ENCODE data around the gene GATA5. TPM values are rescaled to one million over a fixed set of nuclear protein-coding genes. Genes with fewer than 3 reads are reported as not detected.

Gene GATA5, protein sequence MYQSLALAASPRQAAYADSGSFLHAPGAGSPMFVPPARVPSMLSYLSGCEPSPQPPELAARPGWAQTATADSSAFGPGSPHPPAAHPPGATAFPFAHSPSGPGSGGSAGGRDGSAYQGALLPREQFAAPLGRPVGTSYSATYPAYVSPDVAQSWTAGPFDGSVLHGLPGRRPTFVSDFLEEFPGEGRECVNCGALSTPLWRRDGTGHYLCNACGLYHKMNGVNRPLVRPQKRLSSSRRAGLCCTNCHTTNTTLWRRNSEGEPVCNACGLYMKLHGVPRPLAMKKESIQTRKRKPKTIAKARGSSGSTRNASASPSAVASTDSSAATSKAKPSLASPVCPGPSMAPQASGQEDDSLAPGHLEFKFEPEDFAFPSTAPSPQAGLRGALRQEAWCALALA
- total RNA-seq: not detected in 3 replicates
- long read RNA-seq: 0 reads

DNA sequence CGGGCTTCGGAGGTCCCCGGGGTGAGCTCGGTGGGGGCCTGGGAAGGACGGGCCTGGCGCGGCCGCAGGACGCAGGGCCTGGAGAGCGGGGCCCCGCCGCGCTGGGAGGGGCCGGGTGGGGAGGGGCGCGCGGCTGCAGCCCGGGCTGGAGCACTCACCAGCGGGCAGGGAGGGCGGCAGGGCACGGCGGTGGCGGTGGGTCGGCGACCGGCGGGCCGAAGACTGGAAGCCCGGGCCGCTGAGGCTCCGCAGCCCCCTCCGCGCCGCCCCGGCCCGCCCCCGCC is at the start of gene GATA5:
Gene GATA5 (minus strand): TSS at position 224 of the 284 bp plus-strand sequence. CDS start 474 bp downstream, outside the sequence.
- Mint-ChIP-seq H3K36me3 (ENCODE audit: low read depth) (no peaks in the 10 kb centered on the region), H3K9me3 (ENCODE audit: low read depth) (no peaks in the 10 kb centered on the region), H3K27me3 (ENCODE audit: low read depth) (peaks cover 37% of the 10 kb centered on the region), H3K4me1 (ENCODE audit: low read depth) (no peaks in the 10 kb centered on the region), H3K27ac (ENCODE audit: unreplicated experiment) (no peak within 1 kb of the TSS), H3K4me3 (ENCODE audit: unreplicated experiment) (no peak within 1 kb of the TSS)
- DNase-seq (ENCODE audit: low spot score): no peak
- TF ChIP-seq, protein P1, sequence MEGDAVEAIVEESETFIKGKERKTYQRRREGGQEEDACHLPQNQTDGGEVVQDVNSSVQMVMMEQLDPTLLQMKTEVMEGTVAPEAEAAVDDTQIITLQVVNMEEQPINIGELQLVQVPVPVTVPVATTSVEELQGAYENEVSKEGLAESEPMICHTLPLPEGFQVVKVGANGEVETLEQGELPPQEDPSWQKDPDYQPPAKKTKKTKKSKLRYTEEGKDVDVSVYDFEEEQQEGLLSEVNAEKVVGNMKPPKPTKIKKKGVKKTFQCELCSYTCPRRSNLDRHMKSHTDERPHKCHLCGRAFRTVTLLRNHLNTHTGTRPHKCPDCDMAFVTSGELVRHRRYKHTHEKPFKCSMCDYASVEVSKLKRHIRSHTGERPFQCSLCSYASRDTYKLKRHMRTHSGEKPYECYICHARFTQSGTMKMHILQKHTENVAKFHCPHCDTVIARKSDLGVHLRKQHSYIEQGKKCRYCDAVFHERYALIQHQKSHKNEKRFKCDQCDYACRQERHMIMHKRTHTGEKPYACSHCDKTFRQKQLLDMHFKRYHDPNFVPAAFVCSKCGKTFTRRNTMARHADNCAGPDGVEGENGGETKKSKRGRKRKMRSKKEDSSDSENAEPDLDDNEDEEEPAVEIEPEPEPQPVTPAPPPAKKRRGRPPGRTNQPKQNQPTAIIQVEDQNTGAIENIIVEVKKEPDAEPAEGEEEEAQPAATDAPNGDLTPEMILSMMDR (IDR thresholded peaks at IDR 0.05): no peak

DNA sequence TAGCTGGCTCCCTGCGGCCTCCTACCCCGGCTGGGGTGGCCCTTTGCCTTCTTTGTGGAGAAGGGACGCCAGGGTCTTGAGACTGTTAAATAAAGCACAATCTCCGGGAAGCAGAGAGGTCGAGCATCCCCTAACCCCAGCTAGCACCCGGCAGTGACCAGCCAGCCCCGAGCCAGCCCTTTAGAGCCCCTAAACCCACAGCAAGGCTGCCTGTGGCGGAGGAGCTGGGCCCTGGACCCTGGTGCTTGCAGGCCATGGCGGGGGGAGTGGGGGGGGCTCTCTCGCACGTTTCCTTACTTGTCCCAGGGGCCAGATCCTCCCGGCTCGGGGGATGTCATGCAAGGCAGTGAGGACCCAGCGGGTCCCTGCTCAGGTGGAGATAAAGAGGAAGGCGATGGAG is 49.2 kb upstream of the GATA5 start:
- H3K27ac Mint-ChIP-seq (ENCODE audit: unreplicated experiment): no peak overlapping the region

GRCh38 chr20:62524505-62524911 is 48.7 kb upstream of the GATA5 start:
- TF ChIP-seq, protein P1 (IDR thresholded peaks at IDR 0.05): no peak
- no peak overlapping the region for H3K27ac Mint-ChIP-seq (ENCODE audit: unreplicated experiment)
- peaks cover 56% of the 10 kb centered on the region for H3K27me3 Mint-ChIP-seq (ENCODE audit: low read depth)
- H3K4me1 Mint-ChIP-seq (ENCODE audit: low read depth): no peaks in the 10 kb centered on the region
- no peaks in the 10 kb centered on the region for H3K36me3 Mint-ChIP-seq (ENCODE audit: low read depth)
- DNase-seq (ENCODE audit: low spot score): no peak
- no peak overlapping the region for H3K4me3 Mint-ChIP-seq (ENCODE audit: unreplicated experiment)
- H3K9me3 Mint-ChIP-seq (ENCODE audit: low read depth): no peaks in the 10 kb centered on the region

More for the DNA sequence above, 49.2 kb upstream of the GATA5 start:
- Mint-ChIP-seq H3K9me3 (ENCODE audit: low read depth) (no peaks in the 10 kb centered on the region), H3K27me3 (ENCODE audit: low read depth) (peaks cover 59% of the 10 kb centered on the region), H3K4me3 (ENCODE audit: unreplicated experiment) (no peak overlapping the region), H3K36me3 (ENCODE audit: low read depth) (no peaks in the 10 kb centered on the region), H3K4me1 (ENCODE audit: low read depth) (no peaks in the 10 kb centered on the region)
- TF ChIP-seq, protein P1 (IDR thresholded peaks at IDR 0.05): no peak
- DNase-seq (ENCODE audit: low spot score): no peak

- Mint-ChIP-seq H3K4me3 (ENCODE audit: unreplicated experiment) (no peak overlapping the region), H3K9me3 (ENCODE audit: low read depth) (no peaks in the 10 kb centered on the region), H3K4me1 (ENCODE audit: low read depth) (no peaks in the 10 kb centered on the region), H3K36me3 (ENCODE audit: low read depth) (no peaks in the 10 kb centered on the region), H3K27me3 (ENCODE audit: low read depth) (peaks cover 51% of the 10 kb centered on the region), H3K27ac (ENCODE audit: unreplicated experiment) (no peak overlapping the region)
- TF ChIP-seq, protein P1 (IDR thresholded peaks at IDR 0.05): no peak
- no peak for DNase-seq (ENCODE audit: low spot score)
Measured at GRCh38 chr20:62523473-62524203, 47.8 kb upstream of the GATA5 start.

DNA sequence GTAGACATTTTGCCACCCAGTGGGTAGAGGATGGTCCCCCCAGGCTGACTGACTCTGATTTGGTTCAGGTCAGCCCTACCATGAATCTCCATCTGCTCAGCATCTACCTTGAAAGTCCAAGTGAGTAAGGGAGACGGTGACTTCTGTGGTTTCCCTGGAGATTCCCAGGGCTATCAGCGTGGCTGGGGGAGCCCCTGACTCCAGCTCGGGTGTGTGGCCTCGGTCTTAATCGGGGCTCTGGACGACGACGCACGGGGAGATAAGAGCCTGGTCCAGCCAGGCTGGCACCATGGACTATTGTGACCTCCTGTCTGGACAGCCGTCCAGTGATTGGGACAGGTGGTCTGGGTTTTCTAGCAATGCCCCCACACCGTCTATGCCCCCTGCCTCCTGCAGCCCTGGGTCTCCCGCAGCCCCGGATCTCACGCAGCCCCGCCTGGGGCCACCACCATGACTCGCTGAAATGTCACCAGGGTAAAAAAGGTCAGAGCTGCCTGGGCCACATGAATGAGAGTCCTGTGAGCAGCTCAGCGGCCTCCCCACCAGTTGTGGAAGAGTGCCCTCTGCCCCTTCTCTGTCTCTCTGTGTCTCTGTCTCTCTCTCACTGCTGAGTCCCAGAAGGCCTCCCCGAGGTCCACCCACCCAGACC is 47.1 kb upstream of the GATA5 start:
- H3K27me3 Mint-ChIP-seq (ENCODE audit: low read depth): peaks cover 47% of the 10 kb centered on the region
- no peaks in the 10 kb centered on the region for H3K36me3 Mint-ChIP-seq (ENCODE audit: low read depth)
- TF ChIP-seq, protein P1 (IDR thresholded peaks at IDR 0.05): no peak
- no peak overlapping the region for H3K27ac Mint-ChIP-seq (ENCODE audit: unreplicated experiment)
- no peak overlapping the region for H3K4me3 Mint-ChIP-seq (ENCODE audit: unreplicated experiment)
- H3K4me1 Mint-ChIP-seq (ENCODE audit: low read depth): no peaks in the 10 kb centered on the region
- H3K9me3 Mint-ChIP-seq (ENCODE audit: low read depth): no peaks in the 10 kb centered on the region
- no peak for DNase-seq (ENCODE audit: low spot score)
